GM08714 (cell line): Measurements from ENCODE around the gene EYA2.
"Not testable (repeated sequence)": the region's sequence is repeated elsewhere in the genome, so short reads cannot be mapped to it uniquely, and the experiment has no call there.

Experiments
- H3K4me3 ChIP-seq: fragments of 200-500 bp; sonication (Bioruptor generic); 2 replicates; pipeline ENCODE4 v1.5.1; 2014; ENCODE audit warnings: mild to moderate bottlenecking, low read length, inconsistent platforms
- ZNF274 ChIP-seq: IDR thresholded peaks from 2 replicates; pipeline ENCODE4 v1.6.1; 2012; ENCODE audit warnings: mild to moderate bottlenecking, low read depth, low read length

The EYA2 gene

GRCh38 chr20:47152068-47152467, 257.4 kb downstream of the EYA2 start:
- no peak overlapping the region for H3K4me3 ChIP-seq
- TF ChIP-seq ZNF274: no peak

DNA sequence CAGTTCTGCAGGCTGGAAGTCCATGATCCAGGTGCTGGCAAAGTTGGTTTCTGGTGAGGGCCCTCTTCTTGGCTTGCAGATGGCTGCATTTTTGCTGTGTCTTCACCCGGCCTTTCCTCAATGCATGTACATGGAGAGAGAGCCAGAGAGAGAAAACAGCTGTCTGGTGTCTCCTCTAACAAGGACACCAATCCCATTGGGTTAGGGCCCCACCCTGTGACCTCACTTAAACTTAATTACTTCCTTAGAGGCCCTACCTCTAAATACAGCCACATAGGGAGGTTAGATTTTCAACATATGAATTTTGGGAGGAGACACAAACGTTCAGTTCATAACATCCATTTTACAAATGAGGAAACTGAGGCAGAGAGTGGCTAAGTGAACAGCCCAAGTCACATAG, 259.4 kb downstream of the EYA2 start:
- H3K4me3 ChIP-seq: no peak overlapping the region
- no peak for TF ChIP-seq ZNF274

GRCh38 chr20:47156301-47157137, 261.9 kb downstream of the EYA2 start:
- no peak overlapping the region for H3K4me3 ChIP-seq
- TF ChIP-seq ZNF274: no peak

DNA sequence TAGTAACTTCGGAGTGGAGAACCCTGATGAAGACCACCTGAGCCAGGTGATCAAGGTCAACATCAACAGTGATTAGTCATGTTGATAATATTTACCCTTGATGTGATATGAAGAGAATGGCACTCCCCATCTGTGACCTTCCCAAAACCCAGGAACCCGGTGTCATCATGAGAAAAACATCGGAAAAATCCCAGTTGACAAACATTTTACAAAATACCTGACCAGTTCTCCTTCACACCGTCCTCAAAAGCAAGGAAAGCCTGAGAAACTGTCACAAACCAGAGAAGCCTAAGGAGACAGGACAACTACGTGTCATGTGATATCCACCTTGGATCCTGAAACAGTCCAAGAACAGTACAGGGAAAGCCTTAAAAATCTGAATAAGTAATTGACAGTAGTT, 264.5 kb downstream of the EYA2 start:
- H3K4me3 ChIP-seq: no peak overlapping the region
- TF ChIP-seq ZNF274: no peak

GRCh38 chr20:47160240-47160639, 265.6 kb downstream of the EYA2 start:
- no peak for TF ChIP-seq ZNF274
- no peak overlapping the region for H3K4me3 ChIP-seq

DNA sequence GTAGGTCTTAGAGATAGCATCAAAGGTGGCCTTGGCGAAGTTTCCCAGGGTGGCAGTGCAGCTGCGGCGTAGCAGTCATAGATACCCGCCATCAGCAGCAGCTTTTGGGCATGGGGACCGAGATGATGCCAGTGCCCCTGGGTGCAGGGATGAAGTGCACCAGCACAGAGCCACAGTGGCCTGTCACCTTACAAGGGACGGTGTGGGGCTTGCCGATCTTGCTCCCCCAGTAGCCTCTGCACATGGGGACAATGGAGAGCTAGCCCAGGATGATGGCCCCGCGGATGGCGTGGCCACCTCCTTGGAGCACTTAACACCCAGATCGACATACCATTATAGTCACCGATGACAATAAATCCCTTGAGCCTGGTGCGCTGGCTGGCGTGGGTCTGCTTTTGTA, 266.3 kb downstream of the EYA2 start:
- no peak overlapping the region for H3K4me3 ChIP-seq
- no peak for TF ChIP-seq ZNF274

DNA sequence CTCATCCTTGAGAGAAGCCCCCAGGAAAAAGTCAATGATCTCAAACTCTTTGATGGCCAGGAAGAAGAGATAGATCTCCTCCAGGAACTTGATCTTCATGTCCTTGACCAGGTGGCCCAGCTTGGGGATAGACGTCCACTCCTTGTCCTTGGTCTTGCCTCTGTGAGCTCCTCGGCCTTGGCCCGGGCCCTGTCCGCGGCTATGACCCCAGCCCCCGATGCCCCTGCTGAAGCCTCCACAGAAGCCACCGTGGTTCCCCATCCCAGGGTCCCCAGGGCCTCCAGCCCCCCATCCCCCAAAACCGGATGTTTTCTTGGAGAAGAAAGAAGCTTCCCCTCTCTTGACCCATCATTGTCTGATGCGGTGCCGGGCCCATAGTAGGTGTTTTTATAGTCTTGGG, 266.8 kb downstream of the EYA2 start:
- no peak for TF ChIP-seq ZNF274
- H3K4me3 ChIP-seq: no peak overlapping the region

DNA sequence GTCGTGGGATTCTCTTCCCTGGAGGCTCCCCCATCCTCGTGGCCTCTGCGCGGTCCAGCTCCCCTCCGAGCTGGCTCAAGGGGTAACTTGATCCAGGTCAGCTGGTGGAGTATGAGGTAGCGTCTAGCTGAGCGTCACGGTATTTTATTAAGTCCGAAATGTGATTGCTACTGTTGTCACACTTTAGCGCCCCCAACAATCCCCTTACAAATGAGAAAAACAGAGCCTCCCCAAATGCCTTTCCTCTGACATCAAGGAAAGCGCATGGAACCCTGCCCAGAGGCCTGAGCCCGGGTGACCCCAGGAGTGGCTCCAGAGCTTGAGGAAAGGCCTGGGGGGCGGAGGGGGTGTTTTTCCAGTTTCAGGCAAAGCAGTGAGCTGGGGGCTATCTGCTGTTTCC, 269.5 kb downstream of the EYA2 start:
- no peak for TF ChIP-seq ZNF274
- H3K4me3 ChIP-seq: no peak overlapping the region

GRCh38 chr20:47165376-47165865, 270.8 kb downstream of the EYA2 start:
- no peak for TF ChIP-seq ZNF274

GRCh38 chr20:47167846-47168245, 273.2 kb downstream of the EYA2 start:
- no peak for TF ChIP-seq ZNF274
- H3K4me3 ChIP-seq: no peak overlapping the region

More at GRCh38 chr20:47165376-47165865, 270.8 kb downstream of the EYA2 start:
- H3K4me3 ChIP-seq: no peak overlapping the region

DNA sequence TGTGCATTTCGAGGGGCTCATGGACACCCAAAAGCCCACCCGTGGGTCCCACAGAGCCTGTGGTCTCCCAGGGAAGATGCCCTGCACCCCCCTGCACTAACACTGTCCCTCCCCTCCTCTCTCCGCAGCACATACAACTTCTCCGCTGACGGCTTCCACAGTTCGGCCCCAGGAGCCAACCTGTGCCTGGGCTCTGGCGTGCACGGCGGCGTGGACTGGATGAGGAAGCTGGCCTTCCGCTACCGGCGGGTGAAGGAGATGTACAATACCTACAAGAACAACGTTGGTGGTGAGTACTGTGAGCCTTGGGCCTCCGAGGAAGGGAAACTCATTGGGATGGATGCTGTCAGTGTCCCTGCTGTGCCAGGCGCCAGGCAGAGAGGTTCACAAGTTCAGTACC, 277.9 kb downstream of the EYA2 start:
- H3K4me3 ChIP-seq: no peak overlapping the region
- TF ChIP-seq ZNF274: no peak

- H3K4me3 ChIP-seq: no peak overlapping the region
- no peak for TF ChIP-seq ZNF274
These were observed 279.1 kb downstream of the EYA2 start for GRCh38 chr20:47173596-47174216.

DNA sequence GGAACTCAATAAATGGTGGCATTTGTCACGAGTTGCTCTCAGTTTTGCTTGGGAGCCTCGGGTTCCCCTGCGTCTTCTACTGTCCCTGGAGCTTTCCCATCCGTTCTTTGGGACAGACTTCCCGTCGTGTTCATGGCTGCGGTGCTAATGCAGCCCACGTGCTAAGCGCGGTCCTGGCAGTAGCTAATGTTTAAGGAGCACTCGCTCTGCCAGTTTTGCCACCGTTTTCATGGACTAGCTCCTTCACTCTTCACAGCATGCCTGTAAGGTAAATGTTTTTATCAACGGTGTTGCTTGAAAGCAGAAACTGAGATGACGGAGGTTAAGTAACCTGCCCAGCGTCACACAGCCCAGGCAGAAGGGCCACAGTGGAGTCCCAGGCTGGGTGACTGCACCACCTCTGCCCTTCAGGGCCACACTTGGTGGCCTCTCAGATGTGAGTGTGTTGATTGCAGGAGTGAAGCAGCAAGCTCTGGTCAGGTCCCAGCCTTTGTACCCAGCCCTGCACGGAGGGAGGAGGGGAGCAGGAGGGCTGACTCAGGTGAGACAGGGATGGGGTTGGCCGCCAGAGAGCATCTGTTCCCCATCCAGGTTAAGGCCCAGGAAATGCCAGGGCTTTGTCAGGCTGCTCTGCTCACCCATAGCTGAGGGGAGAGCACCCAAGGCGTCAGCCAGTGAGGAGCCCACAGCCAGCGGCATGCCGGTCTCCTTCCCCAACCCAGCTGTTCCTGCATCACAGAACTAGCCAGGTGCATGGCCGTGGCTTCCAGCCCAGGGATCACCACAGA, 280.0 kb downstream of the EYA2 start:
- no peak for TF ChIP-seq ZNF274
- H3K4me3 ChIP-seq: no peak overlapping the region

DNA sequence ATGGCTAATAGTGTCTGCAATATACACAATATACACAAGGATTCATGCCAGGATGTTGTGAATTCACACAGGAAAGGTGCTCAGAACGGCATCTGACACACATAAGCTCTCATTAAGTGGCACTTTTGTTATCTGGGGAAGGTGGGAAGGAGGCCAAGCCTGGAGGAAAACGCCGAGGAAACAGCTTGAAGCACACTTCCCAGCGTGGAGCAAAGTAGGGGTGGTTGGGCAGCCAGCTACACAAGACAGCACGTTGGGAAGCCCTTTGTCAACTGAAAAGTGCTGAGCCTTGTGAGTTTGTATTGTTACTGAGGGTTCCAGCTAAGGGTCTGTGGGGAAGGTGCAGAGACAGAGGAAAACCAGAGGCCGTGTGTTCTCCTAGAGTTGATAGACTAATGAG, 280.9 kb downstream of the EYA2 start:
- TF ChIP-seq ZNF274: no peak
- no peak overlapping the region for H3K4me3 ChIP-seq

GRCh38 chr20:47176217-47176616, 281.6 kb downstream of the EYA2 start:
- not testable (repeated sequence) for H3K4me3 ChIP-seq

GRCh38 chr20:47178277-47178676, 283.6 kb downstream of the EYA2 start:
- no peak overlapping the region for H3K4me3 ChIP-seq
- no peak for TF ChIP-seq ZNF274
